HFF-Myc (cell line): ENCODE results near the gene LRRC53.

Experiments
- DNase-seq: peaks from one replicate; pipeline ENCODE4 v3.0.0-alpha.2; 2011; ENCODE audit warnings: low read depth; ENCODE audit errors: extremely low read depth
- H3K4me3 ChIP-seq: replicated peaks from 2 replicates; pipeline ENCODE4 v1.5.1; 2011; ENCODE audit warnings: low read depth, mild to moderate bottlenecking, control low read depth, low read length
- CTCF ChIP-seq: IDR thresholded peaks from 2 replicates; pipeline ENCODE4 v1.5.1; 2012; ENCODE audit warnings: mild to moderate bottlenecking, low read depth, low read length, control low read depth; ENCODE audit errors: missing control alignments

LRRC53 gene

GRCh38 chr1:74512170-74512915 is at the start of gene LRRC53:
Gene LRRC53, minus strand, starts transcription at chr1:74512611. Its CDS starts 29,262 bp downstream, at chr1:74483349.
- no peak within 1 kb of the TSS for H3K4me3 ChIP-seq
- no peak for DNase-seq
- TF ChIP-seq CTCF: no peak

GRCh38 chr1:74549932-74550331 is 37.5 kb upstream of the LRRC53 start:
- no peak overlapping the region for H3K4me3 ChIP-seq
- DNase-seq: no peak
- no peak for TF ChIP-seq CTCF

- H3K4me3 ChIP-seq: no peak overlapping the region
- no peak for DNase-seq
- TF ChIP-seq CTCF: no peak
These were observed 36.7 kb upstream of the LRRC53 start for GRCh38 chr1:74548961-74549750.

GRCh38 chr1:74545821-74546220 is 33.4 kb upstream of the LRRC53 start:
- no peak for DNase-seq
- no peak overlapping the region for H3K4me3 ChIP-seq
- TF ChIP-seq CTCF: no peak

GRCh38 chr1:74534241-74534640 is 21.8 kb upstream of the LRRC53 start:
- DNase-seq: no peak
- no peak for TF ChIP-seq CTCF
- H3K4me3 ChIP-seq: no peak overlapping the region

- no peak overlapping the region for H3K4me3 ChIP-seq
- no peak for DNase-seq
- TF ChIP-seq CTCF: no peak
These were observed 19.4 kb upstream of the LRRC53 start for GRCh38 chr1:74531796-74532195.
